Stimulated activated naive CD8-positive, alpha-beta T cell treated with anti-CD3 and anti-CD28 coated beads, Interleukin-15, amount 100 ng/mL, for 72 hours (primary cell): ENCODE measurements around the gene ERC2.

Source experiments
- ATAC-seq: fragments of 150-1000 bp; cut with Tn5 transposase; 2 replicates; pipeline ENCODE4 v1.10.0; 2021; ENCODE audit warnings: mild to moderate bottlenecking, moderate library complexity
- DNase-seq, 2 donors: peaks; one replicate each; pipeline ENCODE4 v3.0.0; 2021 to 2022
- H3K27ac Mint-ChIP-seq, 2 donors: one replicate each; pipeline ENCODE4 v1.8.0; 2022; ENCODE audit warnings: mild to moderate bottlenecking in 2 of 2, mixed read lengths in 2 of 2, moderate library complexity in 2 of 2
- H3K27me3 Mint-ChIP-seq: one replicate; pipeline ENCODE4 v1.8.0; 2022; ENCODE audit warnings: mixed read lengths
- H3K4me1 Mint-ChIP-seq: one replicate; pipeline ENCODE4 v1.8.0; 2022; ENCODE audit warnings: mild to moderate bottlenecking, mixed read lengths
- H3K4me3 Mint-ChIP-seq, 2 donors: one replicate each; pipeline ENCODE4 v1.8.0; 2022; ENCODE audit warnings: mild to moderate bottlenecking in 2 of 2, mixed read lengths in 2 of 2, moderate library complexity in 1 of 2
- H3K9me3 Mint-ChIP-seq, 2 donors: one replicate each; pipeline ENCODE4 v1.8.0; 2022; ENCODE audit warnings: mixed read lengths in 2 of 2

ERC2 gene

GRCh38 chr3:55562700-55563099 lies 905.6 kb downstream of the ERC2 start:
- Mint-ChIP-seq H3K9me3 (no peaks in the 10 kb centered on the region), H3K4me1 (no peaks in the 10 kb centered on the region), H3K4me3 (no peak overlapping the region)

GRCh38 chr3:55559500-55560423 lies 908.5 kb downstream of the ERC2 start:
- H3K4me1 Mint-ChIP-seq = no peaks in the 10 kb centered on the region
- H3K27ac Mint-ChIP-seq = no peak overlapping the region
- DNase-seq (no peak), ATAC-seq (no peak)
- H3K4me3 Mint-ChIP-seq = no peak overlapping the region
- no peaks in the 10 kb centered on the region for H3K9me3 Mint-ChIP-seq
- peaks cover 6% of the 10 kb centered on the region for H3K27me3 Mint-ChIP-seq

More at GRCh38 chr3:55562700-55563099, 905.6 kb downstream of the ERC2 start:
- no peaks in the 10 kb centered on the region for H3K27me3 Mint-ChIP-seq
- no peak for DNase-seq
- H3K27ac Mint-ChIP-seq = no peak overlapping the region
- ATAC-seq = no peak

DNA sequence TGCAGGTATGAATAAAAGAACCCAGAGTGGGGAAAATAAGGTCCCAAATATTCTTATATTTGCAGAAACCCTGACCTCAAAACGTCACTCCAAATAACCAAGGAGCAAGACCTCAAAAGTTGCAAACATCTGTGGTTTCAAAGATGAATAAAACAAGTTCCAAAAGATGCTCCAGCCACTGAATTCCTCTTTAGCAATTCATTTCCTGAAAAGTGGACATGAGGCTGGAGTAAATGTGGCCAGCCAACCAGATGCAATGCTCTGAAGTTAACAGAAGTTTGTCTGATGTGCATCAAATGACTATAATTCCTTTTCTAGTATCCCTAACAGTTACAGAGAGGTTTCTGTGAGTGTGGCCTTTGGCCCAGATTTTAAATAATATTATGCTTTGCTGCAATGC lies 910.0 kb downstream of the ERC2 start:
- H3K4me1 Mint-ChIP-seq = no peaks in the 10 kb centered on the region
- H3K27ac Mint-ChIP-seq = no peak overlapping the region
- peaks cover 6% of the 10 kb centered on the region for H3K27me3 Mint-ChIP-seq
- no peak overlapping the region for H3K4me3 Mint-ChIP-seq
- H3K9me3 Mint-ChIP-seq = no peaks in the 10 kb centered on the region
- no peak for DNase-seq
- no peak for ATAC-seq

DNA sequence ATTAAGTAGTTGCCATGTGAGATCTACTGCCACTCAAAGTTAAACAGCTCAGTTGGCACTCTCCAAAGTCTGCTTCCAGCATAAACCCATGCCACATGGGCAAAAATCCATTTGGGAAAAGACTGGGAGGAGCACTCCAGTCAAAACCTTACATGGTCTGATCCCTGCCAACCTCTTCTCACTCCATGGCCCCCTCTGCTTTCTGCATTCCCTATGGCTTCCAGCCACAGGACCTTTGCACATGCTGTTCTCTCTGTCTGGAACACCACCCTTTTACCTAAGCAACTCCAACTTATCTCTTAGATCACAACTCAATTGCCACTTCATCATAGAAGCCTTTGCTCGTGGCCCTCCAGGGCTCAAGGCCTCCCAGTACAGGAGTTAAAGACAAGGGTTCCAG lies 910.7 kb downstream of the ERC2 start:
- Mint-ChIP-seq H3K27ac (no peak overlapping the region), H3K9me3 (no peaks in the 10 kb centered on the region), H3K27me3 (peaks cover 6% of the 10 kb centered on the region), H3K4me3 (no peak overlapping the region), H3K4me1 (no peaks in the 10 kb centered on the region)
- no peak for ATAC-seq
- DNase-seq = no peak

- no peak for DNase-seq
- H3K4me3 Mint-ChIP-seq = no peak overlapping the region
- no peak for ATAC-seq
- peaks cover 6% of the 10 kb centered on the region for H3K27me3 Mint-ChIP-seq
- H3K9me3 Mint-ChIP-seq = no peaks in the 10 kb centered on the region
- H3K4me1 Mint-ChIP-seq = no peaks in the 10 kb centered on the region
- H3K27ac Mint-ChIP-seq = no peak overlapping the region
These were observed 911.4 kb downstream of the ERC2 start for GRCh38 chr3:55556619-55557537.

- no peak for DNase-seq
- Mint-ChIP-seq H3K27me3 (peaks cover 6% of the 10 kb centered on the region), H3K9me3 (no peaks in the 10 kb centered on the region), H3K4me3 (no peak overlapping the region), H3K27ac (no peak overlapping the region), H3K4me1 (no peaks in the 10 kb centered on the region)
- ATAC-seq = no peak
These were observed 912.2 kb downstream of the ERC2 start for GRCh38 chr3:55555873-55556618.

GRCh38 chr3:55554634-55555425 lies 913.4 kb downstream of the ERC2 start:
- no peaks in the 10 kb centered on the region for H3K4me1 Mint-ChIP-seq
- ATAC-seq (no peak), DNase-seq (no peak)
- no peak overlapping the region for H3K4me3 Mint-ChIP-seq
- H3K27me3 Mint-ChIP-seq = peaks cover 6% of the 10 kb centered on the region
- H3K9me3 Mint-ChIP-seq = no peaks in the 10 kb centered on the region
- H3K27ac Mint-ChIP-seq = no peak overlapping the region

GRCh38 chr3:55551644-55552043 lies 916.6 kb downstream of the ERC2 start:
- H3K27me3 Mint-ChIP-seq = peaks cover 6% of the 10 kb centered on the region
- no peak overlapping the region for H3K4me3 Mint-ChIP-seq
- no peak for ATAC-seq
- DNase-seq = no peak
- H3K27ac Mint-ChIP-seq = no peak overlapping the region
- H3K9me3 Mint-ChIP-seq = no peaks in the 10 kb centered on the region
- H3K4me1 Mint-ChIP-seq = no peaks in the 10 kb centered on the region

- Mint-ChIP-seq H3K27ac (peak overlapping the region in 1 of 2 donors; percentile 43), H3K4me1 (no peaks in the 10 kb centered on the region)
These were observed 919.1 kb downstream of the ERC2 start for GRCh38 chr3:55549177-55549576.

GRCh38 chr3:55546866-55547669 lies 921.2 kb downstream of the ERC2 start:
- Mint-ChIP-seq H3K27ac (no peak overlapping the region), H3K4me3 (no peak overlapping the region), H3K4me1 (no peaks in the 10 kb centered on the region), H3K27me3 (no peaks in the 10 kb centered on the region), H3K9me3 (no peaks in the 10 kb centered on the region)
- ATAC-seq (no peak), DNase-seq (no peak)

More at GRCh38 chr3:55549177-55549576, 919.1 kb downstream of the ERC2 start:
- Mint-ChIP-seq H3K4me3 (no peak overlapping the region), H3K9me3 (no peaks in the 10 kb centered on the region), H3K27me3 (no peaks in the 10 kb centered on the region)
- no peak for ATAC-seq
- DNase-seq = no peak

GRCh38 chr3:55545995-55546394 lies 922.3 kb downstream of the ERC2 start:
- H3K27me3 Mint-ChIP-seq = no peaks in the 10 kb centered on the region
- no peak overlapping the region for H3K27ac Mint-ChIP-seq

DNA sequence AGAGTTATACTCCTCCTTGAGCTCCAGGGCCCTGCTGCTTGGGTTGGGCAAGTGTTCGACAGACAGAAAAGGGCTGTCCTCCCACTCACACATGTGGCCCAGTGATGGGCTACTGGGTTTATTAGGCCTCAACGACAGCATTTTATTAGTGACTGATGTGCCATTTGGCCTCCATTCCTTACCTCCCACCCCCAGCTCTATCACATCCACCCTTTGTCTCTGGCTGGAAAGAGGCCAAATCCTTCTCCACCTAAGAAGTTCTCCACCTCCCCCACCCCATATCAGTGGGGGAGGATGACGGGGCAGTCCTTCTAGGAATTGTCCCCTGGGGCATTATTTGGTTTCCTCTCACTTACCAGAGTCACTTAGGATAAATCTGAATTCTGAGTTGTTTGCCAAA lies 924.0 kb downstream of the ERC2 start:
- no peak overlapping the region for H3K27ac Mint-ChIP-seq
- no peaks in the 10 kb centered on the region for H3K4me1 Mint-ChIP-seq
- ATAC-seq (no peak), DNase-seq (no peak)
- no peaks in the 10 kb centered on the region for H3K27me3 Mint-ChIP-seq
- no peaks in the 10 kb centered on the region for H3K9me3 Mint-ChIP-seq
- H3K4me3 Mint-ChIP-seq = no peak overlapping the region

More at GRCh38 chr3:55545995-55546394, 922.3 kb downstream of the ERC2 start:
- ATAC-seq (no peak), DNase-seq (no peak)
- Mint-ChIP-seq H3K4me1 (no peaks in the 10 kb centered on the region), H3K9me3 (no peaks in the 10 kb centered on the region), H3K4me3 (no peak overlapping the region)

DNA sequence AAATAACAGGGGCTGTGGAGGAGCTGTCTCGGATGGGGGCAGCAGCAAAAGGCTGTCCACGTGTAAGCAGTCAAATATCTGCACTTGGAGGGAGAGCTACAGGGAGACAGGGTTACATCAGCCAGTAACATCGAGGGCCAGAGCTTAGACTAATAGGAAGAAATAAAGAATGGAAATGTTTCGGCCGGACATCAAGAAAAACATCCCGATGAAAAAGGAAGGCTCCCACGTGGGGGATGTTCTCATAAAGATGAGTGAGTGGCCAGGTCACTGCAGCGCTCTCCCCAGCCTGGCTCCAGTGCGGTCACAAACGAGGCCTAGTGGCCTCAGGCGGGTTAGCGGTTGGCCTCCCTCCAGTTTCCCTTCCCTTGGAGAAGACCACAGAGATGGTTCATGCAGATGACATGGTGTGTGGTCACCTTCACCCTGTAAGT lies 925.1 kb downstream of the ERC2 start:
- H3K4me3 Mint-ChIP-seq = no peak overlapping the region
- no peaks in the 10 kb centered on the region for H3K9me3 Mint-ChIP-seq
- H3K27ac Mint-ChIP-seq = no peak overlapping the region
- no peaks in the 10 kb centered on the region for H3K27me3 Mint-ChIP-seq
- DNase-seq = no peak
- no peak for ATAC-seq
- H3K4me1 Mint-ChIP-seq = no peaks in the 10 kb centered on the region

- Mint-ChIP-seq H3K9me3 (no peaks in the 10 kb centered on the region), H3K4me3 (no peak overlapping the region), H3K4me1 (no peaks in the 10 kb centered on the region), H3K27me3 (no peaks in the 10 kb centered on the region), H3K27ac (no peak overlapping the region)
- DNase-seq (no peak), ATAC-seq (no peak)
These were observed 926.8 kb downstream of the ERC2 start for GRCh38 chr3:55541456-55541855.
